Endometrial microvascular endothelial cells (primary cell): Measurements from ENCODE around the gene C4orf50. TPM values are rescaled to one million over a fixed set of nuclear protein-coding genes. Genes with fewer than 3 reads are reported as not detected.

Experiments used
- in situ Hi-C: cut with HindIII; loops from 2 replicates; pipeline ENCODE4 v1.10.0; 2017; ENCODE audit warnings: low sequenced_read_pairs, low pct_unique_long_range_greater_than_20kb; ENCODE audit errors: inconsistent ontology term
- total RNA-seq: library from RNA; depleted of rRNA; stranded (reverse); fragments of >200 nt; gene quantifications from one replicate; pipeline ENCODE4 v1.2.3, GENCODE V29; 2015; ENCODE audit errors: inconsistent ontology term

Gene C4orf50
- total RNA-seq, 1 donor from 2014 or later = not detected

DNA sequence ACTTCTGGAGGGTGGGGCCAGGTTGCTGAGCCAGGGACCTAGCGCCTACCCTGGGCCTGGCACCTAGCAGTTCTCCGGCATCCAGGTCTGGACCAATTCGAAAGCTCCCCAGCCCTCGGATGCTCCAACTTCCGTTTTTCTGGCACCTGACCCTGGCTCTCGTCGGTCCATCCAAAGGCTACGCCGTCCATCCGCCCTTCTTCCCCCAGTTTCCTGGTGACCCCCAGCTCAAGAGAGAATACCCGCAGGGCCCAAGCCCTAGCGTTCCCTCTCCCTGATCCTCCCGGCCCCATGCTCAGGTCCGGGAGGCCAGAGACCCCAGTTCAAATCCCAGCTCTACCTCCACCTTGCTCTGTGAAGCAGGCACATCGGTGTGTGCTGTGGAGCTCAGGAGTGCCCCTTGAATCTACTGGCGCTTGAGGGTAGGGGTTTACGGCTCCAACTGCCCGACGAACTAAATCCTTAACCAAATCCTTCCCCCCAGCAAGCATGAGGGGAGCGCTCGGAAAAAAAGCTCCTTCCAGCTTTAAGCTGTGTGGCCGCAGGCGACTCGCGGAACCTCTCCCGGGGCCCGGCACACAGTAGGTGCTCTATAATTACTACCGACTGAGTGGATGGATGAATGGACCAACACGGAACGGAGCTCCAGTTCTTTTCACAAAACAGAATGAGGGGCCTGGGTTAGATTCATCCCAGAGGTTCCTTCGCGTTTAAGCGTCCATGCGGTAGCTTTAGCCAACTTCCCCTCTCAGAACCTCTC lies 126.5 kb downstream of the C4orf50 start:
- in situ Hi-C loops = no loop called here

GRCh38 chr4:5890063-5890727 lies 128.0 kb downstream of the C4orf50 start:
- in situ Hi-C loops = no loop called here

- in situ Hi-C loops = no loop called here
Measured at GRCh38 chr4:5889002-5889696, 129.1 kb downstream of the C4orf50 start.

- in situ Hi-C loops = no loop called here
Measured at GRCh38 chr4:5888222-5889001, 129.8 kb downstream of the C4orf50 start.

DNA sequence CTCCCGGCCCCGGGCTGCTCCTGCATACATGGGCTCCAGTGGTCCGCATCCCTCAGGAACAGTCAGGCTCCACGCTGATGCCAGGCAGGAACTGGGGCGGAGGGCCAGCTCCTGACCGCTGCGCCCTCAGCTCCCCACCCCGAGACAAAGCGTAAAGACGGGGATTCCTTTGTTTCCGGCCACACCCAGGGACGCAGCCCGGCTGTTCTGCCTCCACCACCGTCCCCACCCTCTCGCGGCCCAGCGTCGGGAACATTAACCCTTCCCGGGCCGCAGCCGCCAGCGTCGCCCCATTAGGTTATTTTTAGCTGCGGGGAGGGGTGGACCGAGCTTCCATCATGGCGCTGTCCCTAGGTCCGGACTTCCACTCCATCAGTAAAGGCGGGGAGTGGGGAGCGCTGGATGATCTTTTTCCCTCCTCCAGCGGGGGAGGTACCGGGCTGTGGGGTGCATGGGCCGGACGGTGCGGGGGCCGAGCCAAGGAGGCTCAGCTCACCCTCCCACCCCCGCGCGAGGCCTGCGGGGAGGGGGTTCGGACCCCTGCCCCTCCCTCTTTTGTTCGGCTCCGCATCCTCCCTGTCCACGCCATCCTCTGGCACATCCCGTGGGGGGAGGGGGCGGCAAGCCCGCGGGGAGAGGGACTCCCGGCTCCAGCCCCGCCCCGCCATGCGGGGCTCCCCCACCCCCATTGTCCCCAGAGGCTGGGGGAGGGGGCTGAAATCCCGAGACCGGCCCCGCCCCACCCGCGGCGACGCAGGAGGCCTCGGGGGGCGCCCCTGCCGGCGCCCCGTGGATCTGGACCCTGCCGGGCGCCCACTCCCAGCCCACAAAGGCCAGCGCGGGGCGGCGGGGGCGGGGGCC lies 130.6 kb downstream of the C4orf50 start:
- in situ Hi-C loops = no loop called here

DNA sequence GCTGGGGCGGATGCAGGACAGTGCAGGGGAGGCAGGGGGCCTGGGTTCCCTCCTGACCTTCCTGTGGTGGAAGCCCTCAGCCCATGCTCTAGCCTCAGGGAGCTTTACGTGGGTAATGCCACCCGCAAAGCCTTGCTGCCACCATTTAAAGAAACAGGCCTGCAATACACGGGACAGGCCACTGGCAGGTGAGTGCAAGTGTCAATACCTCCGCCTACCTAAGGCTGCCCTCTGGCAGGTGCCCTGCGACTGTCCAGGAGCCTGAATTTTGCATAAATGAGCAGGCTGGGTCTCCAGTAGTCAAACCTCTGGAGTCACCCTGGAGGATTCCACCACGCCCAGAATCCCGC lies 131.2 kb downstream of the C4orf50 start:
- in situ Hi-C loops = no loop called here

- in situ Hi-C loops = no loop called here
Measured at GRCh38 chr4:5885733-5886132, 132.5 kb downstream of the C4orf50 start.

- in situ Hi-C loops = no loop called here
Measured at GRCh38 chr4:5884796-5885195, 133.4 kb downstream of the C4orf50 start.

GRCh38 chr4:5883916-5884315 lies 134.3 kb downstream of the C4orf50 start:
- in situ Hi-C loops = no loop called here

DNA sequence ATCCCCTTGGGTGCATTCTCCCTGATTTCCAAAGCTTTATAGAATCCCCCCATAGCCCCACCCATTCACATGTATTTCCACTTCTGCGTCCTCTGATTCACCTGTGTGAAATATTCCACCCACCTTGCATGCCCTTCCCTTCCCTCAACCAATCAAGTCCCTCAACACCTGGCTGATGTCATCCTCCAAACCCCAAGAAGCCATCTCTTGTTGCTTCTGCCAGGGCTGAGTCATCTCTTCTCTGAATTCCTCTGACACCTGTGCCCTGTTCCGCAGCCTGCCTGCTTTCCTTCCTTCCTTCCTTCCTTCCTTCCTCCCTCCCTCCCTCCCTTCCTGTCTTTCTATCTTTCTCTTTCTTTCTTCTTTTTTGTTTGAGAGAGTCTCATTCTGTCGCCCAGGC lies 135.3 kb downstream of the C4orf50 start:
- in situ Hi-C loops = no loop called here

DNA sequence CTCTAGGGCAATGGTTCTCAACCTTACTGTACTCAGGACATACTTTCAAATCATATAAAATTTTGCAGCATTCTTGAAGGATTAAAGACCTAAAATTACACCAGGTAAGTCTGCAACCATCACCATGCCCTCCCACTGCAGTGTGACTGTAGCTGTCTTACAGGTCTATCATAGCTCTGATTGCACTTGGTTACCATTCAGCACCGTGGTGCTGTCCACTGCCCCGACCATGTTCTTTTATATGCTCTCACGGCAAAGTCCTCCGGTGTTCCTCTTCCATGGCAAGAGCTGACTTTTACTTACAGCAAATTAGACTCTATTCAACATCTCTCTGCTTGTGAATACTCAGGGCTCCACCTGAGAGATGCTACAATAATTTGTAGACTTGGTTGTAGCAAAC lies 136.9 kb downstream of the C4orf50 start:
- in situ Hi-C loops = no loop called here

DNA sequence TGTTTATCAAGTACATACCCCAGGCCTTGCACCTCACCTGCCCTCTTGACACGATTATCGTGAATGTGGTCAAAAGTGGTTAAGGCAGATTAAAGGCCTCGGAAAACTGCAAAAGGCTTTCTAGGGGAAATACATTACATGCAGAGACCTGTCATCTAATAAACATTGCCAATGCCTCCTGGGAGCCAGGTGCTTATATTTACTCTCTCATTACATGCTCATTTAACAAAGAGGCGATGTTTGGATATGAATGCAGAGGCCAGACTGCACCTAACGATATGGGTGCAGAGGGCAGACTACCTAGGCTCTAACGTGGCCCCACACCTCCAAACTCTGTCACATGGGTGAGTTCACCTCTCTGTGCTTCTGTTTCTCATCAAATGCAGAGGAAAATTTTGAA lies 139.9 kb downstream of the C4orf50 start:
- in situ Hi-C loops = no loop called here

DNA sequence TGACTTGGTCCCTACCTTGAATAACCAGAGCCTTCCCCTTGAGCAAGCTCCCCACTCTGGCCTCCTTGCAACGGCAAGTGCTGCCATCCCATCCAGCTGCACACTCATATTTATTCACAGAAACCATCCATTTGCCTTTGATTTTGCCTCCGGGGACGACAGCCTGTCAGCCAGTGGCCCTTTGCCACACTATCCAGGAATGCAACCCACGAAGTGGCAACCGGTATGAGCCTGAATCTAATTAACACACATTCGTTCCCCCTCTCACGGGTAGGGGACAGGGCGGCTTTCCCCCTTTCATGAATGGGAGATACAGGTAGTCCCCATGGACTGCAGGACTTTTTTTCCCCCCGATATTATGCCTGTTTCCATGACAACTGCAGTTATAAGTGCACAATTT lies 140.8 kb downstream of the C4orf50 start:
- in situ Hi-C loops = no loop called here

- in situ Hi-C loops = no loop called here
Measured at GRCh38 chr4:5874811-5875449, 143.3 kb downstream of the C4orf50 start.

GRCh38 chr4:5870701-5871100 lies 147.5 kb downstream of the C4orf50 start:
- in situ Hi-C loops = no loop called here

GRCh38 chr4:5869966-5870619 lies 148.1 kb downstream of the C4orf50 start:
- in situ Hi-C loops = no loop called here

DNA sequence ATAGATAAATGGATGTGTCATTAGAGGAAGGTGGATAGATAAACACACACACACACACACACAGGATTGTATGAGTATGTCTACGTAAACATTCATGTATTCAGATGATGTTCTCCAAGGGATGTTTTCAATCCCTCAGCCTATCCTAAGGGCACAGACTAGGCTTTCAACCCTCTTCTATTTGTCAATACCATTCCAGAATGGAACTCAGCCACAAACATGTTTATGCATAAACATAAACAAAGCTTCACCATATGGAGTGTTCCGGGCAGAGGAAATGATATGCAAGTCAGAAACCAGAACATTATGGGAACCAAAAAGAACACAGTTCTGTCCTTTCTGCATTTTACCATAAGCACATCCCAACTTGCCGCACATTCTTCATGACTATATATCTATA lies 150.4 kb downstream of the C4orf50 start:
- in situ Hi-C loops = no loop called here
